Calu3 (cell line): ENCODE data around the gene IGHMBP2. TPM values are rescaled to one million over a fixed set of nuclear protein-coding genes. Genes with fewer than 3 reads are reported as not detected.
A peak's percentile ranks its signal among the peaks of the same experiment; 100 is the strongest.

ENCODE experiments used
- BruUV-seq: library from RNA; stranded (reverse); fragments of 400-500 nt; replicated peaks from 2 replicates; lab custom pipeline; 2021; lab: Mats Ljungman, UMichigan
- CTCF ChIA-PET: fragments of 300-600 bp; sonication (Branson Sonifier 250); formaldehyde crosslinking; loops from one replicate; lab custom pipeline; 2022; ENCODE audit warnings: antibody characterized with exemption; lab: Charles Lee
- DNase-seq: peaks from one replicate; pipeline ENCODE4 v3.0.0; 2022
- H3K27ac Mint-ChIP-seq: one replicate; pipeline ENCODE4 v1.8.0; 2022; ENCODE audit warnings: mixed read lengths; ENCODE audit not compliant: unreplicated experiment
- H3K27me3 Mint-ChIP-seq: one replicate; pipeline ENCODE4 v1.8.0; 2022; ENCODE audit warnings: mixed read lengths; ENCODE audit not compliant: unreplicated experiment
- H3K36me3 Mint-ChIP-seq: one replicate; pipeline ENCODE4 v1.8.0; 2022; ENCODE audit warnings: mild to moderate bottlenecking, moderate library complexity, mixed read lengths; ENCODE audit not compliant: insufficient read depth, unreplicated experiment
- H3K4me1 Mint-ChIP-seq: one replicate; pipeline ENCODE4 v1.8.0; 2022; ENCODE audit warnings: mild to moderate bottlenecking, low read depth, mixed read lengths; ENCODE audit not compliant: unreplicated experiment
- H3K4me3 Mint-ChIP-seq: one replicate; pipeline ENCODE4 v1.8.0; 2022; ENCODE audit warnings: mild to moderate bottlenecking, low read depth, moderate library complexity, mixed read lengths; ENCODE audit not compliant: unreplicated experiment
- H3K9me3 Mint-ChIP-seq: one replicate; pipeline ENCODE4 v1.8.0; 2022; ENCODE audit warnings: low read depth, mixed read lengths; ENCODE audit not compliant: unreplicated experiment
- intact Hi-C: fragments of 100-400 bp; cut with micrococcal nuclease; formaldehyde crosslinking; loops from one replicate; pipeline ENCODE4 v1.10.0; 2022; ENCODE audit not compliant: unreplicated experiment
- total RNA-seq: library from RNA; stranded (reverse); gene quantifications from 2 replicates; pipeline ENCODE4 v1.2.3, GENCODE V29; 2022
- TF ChIP-seq, protein P1 (sequence below): fragments of 200-600 bp; IDR thresholded peaks from one replicate; pipeline ENCODE4 v1.8.0; 2022; ENCODE audit warnings: antibody characterized with exemption; ENCODE audit not compliant: unreplicated experiment

IGHMBP2 gene
- total RNA-seq, 1 experiment from 2014 or later, result 32.4 TPM

DNA sequence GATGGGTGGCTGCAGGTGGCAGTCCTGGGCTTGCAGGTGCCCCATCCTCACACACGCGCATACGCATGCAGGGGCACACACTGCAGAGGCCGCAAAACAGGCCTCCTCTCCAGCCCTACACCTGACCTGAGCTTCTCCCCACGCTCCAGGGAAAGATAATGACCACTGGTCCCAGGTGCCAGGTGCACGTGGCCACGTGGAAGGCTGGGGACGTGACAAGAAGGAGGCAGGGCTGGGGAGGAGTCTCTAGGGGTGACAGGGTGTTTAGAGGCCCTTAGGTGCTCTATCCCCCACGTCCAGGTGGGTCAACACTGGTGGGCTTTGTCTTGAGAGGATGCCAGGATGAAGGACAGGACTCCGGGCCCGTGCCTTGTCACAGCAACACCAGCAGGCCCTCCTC, 38.5 kb upstream of the IGHMBP2 start:
- Mint-ChIP-seq H3K4me1 (peaks cover 21% of the 10 kb centered on the region), H3K27ac (no peak overlapping the region), H3K9me3 (no peaks in the 10 kb centered on the region), H3K27me3 (peaks cover 23% of the 10 kb centered on the region), H3K4me3 (no peak overlapping the region), H3K36me3 (peaks cover 7% of the 10 kb centered on the region)
- DNase-seq, result no peak
- TF ChIP-seq, protein P1, sequence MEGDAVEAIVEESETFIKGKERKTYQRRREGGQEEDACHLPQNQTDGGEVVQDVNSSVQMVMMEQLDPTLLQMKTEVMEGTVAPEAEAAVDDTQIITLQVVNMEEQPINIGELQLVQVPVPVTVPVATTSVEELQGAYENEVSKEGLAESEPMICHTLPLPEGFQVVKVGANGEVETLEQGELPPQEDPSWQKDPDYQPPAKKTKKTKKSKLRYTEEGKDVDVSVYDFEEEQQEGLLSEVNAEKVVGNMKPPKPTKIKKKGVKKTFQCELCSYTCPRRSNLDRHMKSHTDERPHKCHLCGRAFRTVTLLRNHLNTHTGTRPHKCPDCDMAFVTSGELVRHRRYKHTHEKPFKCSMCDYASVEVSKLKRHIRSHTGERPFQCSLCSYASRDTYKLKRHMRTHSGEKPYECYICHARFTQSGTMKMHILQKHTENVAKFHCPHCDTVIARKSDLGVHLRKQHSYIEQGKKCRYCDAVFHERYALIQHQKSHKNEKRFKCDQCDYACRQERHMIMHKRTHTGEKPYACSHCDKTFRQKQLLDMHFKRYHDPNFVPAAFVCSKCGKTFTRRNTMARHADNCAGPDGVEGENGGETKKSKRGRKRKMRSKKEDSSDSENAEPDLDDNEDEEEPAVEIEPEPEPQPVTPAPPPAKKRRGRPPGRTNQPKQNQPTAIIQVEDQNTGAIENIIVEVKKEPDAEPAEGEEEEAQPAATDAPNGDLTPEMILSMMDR, result no peak
- intact Hi-C loops, result no loop called here
- no TSS peak for BruUV-seq
- CTCF ChIA-PET, result no interaction called here

DNA sequence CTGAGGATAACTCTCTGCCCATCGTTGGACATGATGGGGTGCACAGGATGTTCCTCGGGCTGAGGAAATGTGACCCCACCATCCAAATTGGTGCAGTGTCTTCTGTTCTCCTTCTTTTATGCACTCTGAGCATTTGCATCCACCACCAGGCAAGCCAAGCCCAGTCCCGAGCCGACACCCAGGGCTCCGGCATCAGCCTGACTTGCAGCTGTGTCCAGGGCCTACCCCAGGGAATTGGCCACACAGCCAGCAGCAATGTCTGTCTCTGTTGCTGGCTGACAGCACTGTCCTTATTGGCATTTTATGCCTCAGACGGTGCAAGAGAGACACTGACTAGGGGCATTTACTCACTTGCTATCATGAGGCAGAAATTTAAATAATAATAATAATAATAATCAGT, 36.6 kb upstream of the IGHMBP2 start:
- peaks cover 8% of the 10 kb centered on the region for H3K36me3 Mint-ChIP-seq
- no peaks in the 10 kb centered on the region for H3K9me3 Mint-ChIP-seq
- TF ChIP-seq, protein P1, result no peak
- no TSS peak for BruUV-seq
- intact Hi-C loops, result no loop called here
- DNase-seq, result no peak
- peaks cover 24% of the 10 kb centered on the region for H3K4me1 Mint-ChIP-seq
- H3K27me3 Mint-ChIP-seq, result peaks cover 23% of the 10 kb centered on the region
- H3K4me3 Mint-ChIP-seq, result no peak overlapping the region
- no peak overlapping the region for H3K27ac Mint-ChIP-seq
- CTCF ChIA-PET, result no interaction called here

DNA sequence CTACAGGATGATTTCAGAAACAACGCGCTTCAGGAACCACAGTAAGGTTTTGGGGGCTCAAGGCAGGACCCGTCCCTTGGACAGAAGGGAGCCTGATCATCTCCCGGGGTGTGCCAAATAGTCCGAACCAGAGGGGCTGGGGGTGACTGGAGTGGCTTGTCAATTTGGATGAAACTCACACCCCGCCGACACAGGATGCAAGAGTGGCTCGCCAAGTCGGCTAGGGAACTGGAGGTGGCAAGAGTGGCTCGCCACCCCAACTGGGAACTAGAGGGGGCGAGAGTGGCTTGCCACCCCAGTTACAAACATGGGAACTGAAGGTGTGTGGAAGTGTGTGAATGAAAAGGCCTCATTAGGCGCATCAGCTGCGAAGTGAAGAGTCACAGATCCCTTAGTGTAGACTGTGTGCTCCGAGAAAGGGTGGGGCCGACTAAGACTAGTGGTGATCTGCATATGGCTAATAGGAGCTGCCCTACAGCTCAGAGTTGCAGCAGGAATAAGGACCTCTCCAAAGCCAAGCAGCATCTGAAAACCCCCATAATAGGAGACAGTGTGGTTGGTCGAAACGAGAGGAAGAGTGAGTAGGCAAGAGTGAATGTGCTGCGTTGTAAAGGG, 35.4 kb upstream of the IGHMBP2 start:
- no peak overlapping the region for H3K27ac Mint-ChIP-seq
- no peak overlapping the region for H3K4me3 Mint-ChIP-seq
- H3K27me3 Mint-ChIP-seq, result peaks cover 32% of the 10 kb centered on the region
- CTCF ChIA-PET, result no interaction called here
- intact Hi-C loops, result no loop called here
- H3K36me3 Mint-ChIP-seq, result peaks cover 8% of the 10 kb centered on the region
- peaks cover 24% of the 10 kb centered on the region for H3K4me1 Mint-ChIP-seq
- TF ChIP-seq, protein P1, result no peak
- no peaks in the 10 kb centered on the region for H3K9me3 Mint-ChIP-seq
- DNase-seq, result no peak
- BruUV-seq, result no TSS peak

DNA sequence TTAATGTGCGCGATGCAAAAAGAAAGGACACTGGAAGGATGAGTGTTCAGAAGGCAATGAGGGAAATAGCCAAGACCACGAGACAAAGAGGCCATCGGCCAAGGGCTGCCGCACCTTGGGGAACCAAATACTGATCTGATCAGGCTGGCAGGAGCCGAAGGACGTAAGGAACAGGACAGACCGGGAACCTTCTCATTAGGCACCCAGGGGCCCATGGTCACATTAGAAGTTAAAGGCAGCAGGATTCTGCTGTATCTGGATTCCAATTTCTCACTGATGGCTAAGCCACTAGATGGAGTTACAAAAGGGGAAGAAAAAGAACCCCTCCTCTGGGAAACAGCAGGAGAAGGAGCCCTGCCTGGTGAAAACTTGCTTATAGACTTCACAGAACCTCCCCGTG, 33.2 kb upstream of the IGHMBP2 start:
- intact Hi-C loops, result no loop called here
- H3K36me3 Mint-ChIP-seq, result peaks cover 8% of the 10 kb centered on the region
- no TSS peak for BruUV-seq
- H3K9me3 Mint-ChIP-seq, result no peaks in the 10 kb centered on the region
- peak overlapping the region; percentile 69 for H3K4me3 Mint-ChIP-seq
- H3K27me3 Mint-ChIP-seq, result peaks cover 36% of the 10 kb centered on the region
- TF ChIP-seq, protein P1, result no peak
- CTCF ChIA-PET, result interaction anchor here (0.6 to 1.6 kb wide), 5 partner anchors 13 to 287 kb away, joined by 3 to 6 read pairs (median 3); no protein-coding TSS in a partner anchor
- H3K4me1 Mint-ChIP-seq, result peaks cover 24% of the 10 kb centered on the region
- peak; percentile 6 for DNase-seq
- no peak overlapping the region for H3K27ac Mint-ChIP-seq
